HG03135 (cell line): Measurements from ENCODE around the gene TBX2.

Experiments used
- ATAC-seq: cut with Tn5 transposase; IDR thresholded peaks from one replicate; pipeline ENCODE4 v1.9.1; 2021; ENCODE audit warnings: mild to moderate bottlenecking, moderate library complexity; ENCODE audit not compliant: unreplicated experiment

Gene TBX2

DNA sequence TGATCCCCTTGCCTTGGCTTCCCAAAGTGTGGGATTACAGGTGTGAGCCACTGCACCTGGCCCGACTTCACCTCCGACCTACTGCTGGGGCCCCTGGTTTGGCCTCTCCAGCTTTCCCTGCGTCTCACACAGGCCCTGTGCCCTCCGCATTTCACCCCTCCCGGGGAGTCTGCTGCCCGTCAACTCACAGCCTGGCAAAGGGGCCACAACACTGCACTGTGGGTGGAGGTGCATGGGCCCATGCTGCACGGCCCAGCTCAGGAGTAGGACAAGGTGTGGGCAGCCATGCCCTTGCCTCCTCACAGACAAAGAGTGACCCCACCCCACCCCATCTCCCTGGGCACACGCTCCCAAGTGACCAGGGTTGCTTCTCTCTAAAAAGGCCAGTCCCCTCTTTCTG lies 12.6 kb upstream of the TBX2 start:
- no peak for ATAC-seq

DNA sequence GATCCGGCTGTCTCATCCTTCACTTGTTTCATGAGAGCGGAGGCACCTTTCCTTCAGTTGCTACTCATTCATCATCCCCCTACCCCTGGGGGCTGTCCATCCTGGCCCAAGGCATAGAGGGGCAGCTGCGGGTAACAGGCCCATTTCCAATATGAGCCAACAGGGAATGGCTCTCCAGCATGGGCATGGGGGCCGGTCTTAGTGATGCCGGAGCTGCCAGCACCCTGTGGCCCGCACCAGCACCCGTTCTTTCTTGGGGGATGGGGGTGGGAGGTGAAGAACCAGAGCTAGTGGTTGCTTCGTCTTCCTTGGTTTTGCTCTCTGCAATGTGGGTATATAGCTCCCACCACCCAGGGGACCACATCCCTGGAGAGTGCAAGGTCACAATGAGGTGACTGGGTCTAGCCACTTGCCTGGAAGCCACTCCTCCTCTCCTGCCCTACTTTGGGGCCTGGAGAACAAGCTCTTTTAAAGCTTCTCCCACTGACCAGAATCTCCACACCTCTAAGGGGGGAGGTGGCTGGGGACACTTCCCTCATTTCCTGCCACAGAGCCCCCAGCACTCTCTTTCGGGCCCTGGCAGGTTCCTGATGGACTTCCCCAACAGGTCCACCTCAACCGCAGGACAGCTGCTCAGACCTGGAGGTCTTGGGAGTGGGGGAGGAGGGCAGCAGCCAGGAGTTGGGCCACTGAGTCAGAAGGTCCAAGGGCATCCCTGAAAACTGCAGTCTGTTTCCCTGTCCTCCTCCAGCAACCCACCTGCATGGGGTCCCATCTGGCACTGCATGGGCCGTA lies 11.9 kb upstream of the TBX2 start:
- ATAC-seq: no peak

DNA sequence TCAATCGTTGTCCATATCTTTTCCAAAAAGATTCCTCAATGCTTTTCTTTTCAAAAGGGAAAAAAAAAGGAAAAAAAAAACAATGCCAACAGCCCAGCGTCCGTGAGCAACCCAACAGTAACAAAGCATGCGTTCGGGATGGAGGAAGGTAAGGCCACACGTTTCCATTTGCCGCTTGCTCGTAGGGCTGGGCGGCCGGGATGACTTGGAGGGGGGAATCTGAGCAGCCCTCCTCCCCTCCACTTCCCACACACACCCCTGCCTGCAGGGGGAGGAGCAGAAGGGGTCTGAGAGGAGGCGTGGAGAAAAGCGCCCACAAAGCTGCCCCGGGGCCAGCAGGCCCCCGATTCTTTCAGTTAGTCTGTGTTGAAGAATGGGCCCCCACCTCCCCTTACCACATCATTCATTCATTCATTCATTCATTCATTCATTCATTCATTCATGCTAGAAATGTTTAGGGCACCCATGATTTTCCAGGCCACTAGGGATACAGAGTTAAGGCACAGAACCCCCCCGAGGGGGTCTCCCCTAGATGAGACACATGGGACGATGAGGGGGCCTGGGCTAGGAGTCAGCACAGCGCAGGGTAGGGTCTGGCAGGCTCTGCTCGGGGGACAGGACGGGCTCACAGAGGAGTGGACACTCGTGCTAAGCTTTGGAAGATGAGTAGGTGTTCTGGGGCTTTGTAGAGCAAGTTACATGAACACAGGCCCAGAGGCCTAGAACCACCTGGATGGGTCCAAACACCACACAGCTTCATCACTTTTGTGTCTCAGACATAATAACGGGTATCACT lies 10.9 kb upstream of the TBX2 start:
- no peak for ATAC-seq

DNA sequence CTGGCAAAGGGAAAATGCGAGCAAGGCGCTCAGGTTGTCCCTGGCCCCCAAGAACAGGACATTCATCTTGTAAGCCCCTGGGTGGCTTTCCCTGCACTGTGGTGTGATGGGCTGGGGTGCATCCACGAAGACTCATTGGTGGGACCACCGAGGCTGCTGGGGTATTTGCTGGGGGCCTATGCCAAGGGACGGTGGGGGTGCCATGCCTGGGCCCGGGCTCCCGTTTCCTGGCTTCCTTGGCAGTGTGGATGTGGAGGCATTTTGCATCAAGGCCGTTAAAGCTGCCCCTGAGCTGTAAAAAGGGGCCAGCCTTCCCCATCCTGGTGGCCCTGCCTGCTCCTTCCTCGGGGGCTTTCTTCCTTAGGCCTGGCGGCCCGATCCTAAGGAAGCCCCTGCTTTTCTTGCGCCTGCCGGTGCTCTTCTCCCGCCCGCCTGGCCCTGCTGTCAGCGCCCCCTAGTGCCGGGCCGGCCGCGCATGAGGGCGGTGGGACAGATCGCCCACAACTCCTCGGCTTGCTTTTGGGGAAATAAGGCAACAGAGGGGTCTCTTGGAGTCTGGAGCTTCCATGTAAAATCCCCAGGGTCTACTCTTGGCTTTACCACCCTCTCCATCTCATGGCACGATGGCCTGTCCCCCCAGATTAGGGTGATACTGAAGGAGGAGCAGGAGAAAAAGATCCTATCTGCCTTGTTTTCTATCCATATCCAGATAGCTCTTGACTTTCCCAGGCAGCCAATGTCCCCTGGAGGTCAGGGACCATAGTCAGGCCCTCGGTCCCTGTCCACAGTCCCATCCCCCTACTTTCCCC lies 9.8 kb upstream of the TBX2 start:
- ATAC-seq: no peak

DNA sequence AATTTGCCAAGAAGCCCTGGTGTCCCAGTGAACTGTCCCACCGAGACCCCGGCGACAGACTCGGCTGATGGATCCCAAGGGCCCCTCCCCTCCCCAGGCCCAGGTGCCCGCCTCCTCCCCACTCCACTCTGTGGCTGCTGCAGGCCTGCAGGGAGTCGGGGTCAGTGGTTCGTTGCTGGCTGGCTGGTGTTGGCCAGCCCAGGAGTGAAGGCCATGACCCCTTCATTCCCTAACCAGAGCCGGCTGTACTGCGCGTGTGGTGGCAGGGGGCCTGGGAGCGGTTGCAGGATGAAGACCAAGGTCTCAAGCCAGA lies 9.2 kb upstream of the TBX2 start:
- ATAC-seq: no peak

DNA sequence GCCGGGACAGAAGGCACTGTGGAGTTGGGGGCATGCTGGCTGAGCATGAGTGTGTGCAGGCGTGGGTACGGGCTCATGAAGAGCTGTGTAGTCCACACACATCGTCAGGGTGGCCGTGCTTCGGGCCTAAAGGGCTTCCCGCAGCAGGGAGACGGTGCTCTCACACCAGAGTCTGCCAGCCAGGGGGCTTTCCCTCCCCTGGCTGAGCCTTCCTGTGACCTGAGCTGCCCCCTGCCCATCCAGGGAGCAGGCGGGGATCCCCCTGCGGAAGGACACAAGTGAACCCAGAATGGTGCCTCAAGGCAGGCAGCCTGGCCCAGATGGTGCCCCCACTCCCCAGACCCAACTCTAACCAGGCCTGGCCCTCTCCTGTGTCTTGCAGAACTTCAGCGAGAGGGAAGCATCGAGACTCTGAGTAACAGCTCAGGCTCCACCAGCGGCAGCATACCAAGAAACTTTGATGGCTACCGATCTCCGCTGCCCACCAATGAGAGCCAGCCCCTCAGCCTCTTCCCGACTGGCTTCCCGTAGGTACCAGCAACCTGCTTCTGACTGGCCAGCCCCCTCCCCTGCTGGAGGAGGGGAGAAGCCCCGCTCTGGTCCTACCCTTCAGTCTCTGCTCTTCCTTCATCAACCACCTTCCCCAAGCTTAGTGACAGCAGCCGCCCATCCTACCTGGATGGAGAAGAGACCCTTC lies 7.9 kb upstream of the TBX2 start:
- ATAC-seq: no peak

DNA sequence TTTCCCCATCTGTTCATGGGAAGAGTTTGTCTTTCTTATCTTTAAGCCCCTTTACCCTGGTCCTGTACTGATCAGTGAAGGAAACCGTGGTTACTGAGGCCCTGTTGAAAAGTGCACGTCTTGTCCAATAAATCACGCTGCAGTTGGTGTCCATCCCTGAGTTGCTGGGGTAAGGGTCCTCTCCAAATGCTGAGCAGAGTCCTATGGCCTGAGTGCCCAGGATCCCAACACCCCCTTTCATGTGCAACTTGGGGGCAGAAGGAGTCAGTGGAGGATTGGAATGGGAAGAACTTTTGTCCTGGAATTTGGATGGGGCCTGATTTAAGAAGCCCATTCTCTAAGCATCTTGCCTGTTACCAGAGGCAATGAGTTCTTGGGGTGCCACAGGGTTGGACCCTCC lies 7.0 kb upstream of the TBX2 start:
- ATAC-seq: no peak

DNA sequence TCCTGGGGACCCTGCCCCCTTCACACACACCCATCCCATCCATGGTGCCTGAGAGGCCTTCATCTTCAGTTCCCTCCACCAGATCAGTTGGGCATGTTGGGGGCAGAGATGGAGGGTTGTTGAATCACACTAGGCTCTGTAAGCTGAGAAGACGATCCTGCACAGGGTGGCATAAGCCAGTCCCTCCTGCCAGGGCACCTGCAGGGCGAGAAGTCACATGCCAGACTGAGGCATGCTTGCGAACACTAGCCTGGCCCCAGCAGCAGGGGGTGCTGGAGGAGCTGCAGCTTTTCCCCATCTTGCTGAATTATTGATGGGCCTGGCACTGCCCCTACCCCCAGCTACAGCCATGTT lies 6.1 kb upstream of the TBX2 start:
- no peak for ATAC-seq

DNA sequence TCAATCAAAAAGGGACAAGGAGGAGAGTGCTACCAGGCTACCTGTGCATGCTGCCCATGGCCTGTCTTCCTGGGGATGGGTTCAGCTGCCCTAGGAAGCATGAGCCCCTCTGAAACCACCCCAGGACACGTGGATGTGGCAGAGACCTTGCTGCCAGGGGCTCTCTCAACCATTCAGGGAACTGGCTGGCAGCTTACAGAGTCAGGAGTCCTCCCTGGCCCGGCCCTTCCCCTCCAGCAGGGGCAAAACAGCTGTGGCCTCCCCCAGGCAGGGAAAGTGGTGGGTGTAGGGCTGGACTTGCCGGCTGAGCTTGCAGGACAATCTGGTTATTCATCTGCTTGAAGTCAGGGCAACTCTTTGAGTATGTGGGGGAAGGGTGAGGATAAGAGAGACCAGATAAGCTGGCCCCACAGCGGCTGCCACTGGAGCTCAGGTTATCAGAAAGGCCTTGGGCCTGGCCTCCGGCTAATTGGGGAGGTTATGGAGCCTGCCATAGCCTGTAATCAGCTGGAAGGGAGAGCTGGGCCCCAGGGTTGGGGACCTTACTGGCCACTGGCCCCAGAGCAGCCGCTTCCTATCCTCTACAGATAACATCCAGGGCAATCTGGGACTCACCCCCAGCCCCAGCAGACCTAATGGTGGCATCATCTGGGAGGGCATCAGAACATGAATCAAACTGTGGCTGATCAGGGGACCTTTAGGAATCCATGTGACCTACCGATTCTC lies 5.6 kb upstream of the TBX2 start:
- no peak for ATAC-seq

DNA sequence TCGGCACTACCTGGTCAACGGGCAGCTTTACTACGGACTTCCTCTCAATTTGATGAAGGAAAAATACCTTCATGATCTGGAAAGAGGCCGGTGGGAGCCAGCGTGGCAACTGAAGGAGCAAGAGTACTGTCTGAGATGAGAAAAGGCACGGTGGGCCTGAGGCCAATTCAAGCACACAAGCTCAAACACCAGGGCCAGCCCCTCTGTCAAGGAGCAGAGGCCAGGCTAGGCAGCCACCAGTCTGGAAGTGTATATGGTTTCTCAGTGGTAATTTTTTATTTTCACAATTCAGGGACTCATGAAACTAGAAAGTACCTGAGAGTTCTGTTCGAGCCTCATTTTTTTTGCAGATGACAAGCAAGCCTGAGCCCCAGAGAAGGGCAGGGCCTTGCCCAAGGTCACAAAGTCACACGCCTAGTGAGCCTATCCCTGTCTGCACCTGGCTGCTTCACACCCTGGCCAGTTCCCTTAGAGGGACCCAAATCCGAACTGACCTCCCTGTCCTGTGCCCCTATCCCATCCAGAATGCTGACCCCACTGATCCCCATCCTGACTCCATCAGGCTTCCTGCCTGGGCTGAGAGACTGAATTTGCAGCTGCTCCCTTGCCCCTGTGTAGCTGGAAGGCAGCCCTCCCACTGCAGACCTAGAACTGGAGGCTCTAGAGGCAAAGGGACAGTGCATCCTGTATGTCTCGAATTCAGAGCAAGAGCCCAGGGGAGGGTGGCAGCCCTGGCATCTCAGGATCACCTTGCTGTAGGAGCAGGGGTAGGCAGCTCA lies 4.8 kb upstream of the TBX2 start:
- no peak for ATAC-seq

DNA sequence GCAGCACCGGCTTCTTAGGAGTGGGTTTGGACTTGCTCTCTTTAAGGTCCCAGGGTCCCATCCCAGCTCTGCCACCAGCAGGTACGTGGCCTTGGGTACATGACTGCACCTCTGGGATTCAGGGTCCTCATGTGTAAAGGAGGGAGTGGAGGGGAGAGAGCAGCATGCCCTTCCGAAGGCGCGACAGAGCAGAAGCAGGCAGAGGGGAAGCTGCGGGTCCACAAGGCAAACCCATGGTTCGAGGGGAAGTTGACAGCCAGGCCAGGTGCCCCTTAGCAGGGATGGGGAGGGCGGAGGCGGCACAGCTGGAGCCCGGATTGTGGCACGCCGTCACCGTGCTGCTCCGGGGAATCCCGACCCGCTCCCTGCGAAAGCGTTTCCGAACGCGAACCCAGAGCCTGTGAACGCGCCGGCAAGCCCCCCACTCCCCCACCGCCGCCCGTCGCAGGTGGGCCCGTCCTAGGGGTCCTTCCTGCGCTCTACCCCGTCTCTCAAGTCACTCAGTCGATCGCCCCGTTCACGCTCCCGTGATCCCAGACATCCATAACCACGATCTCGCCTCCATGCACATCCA lies 4.1 kb upstream of the TBX2 start:
- ATAC-seq: no peak

DNA sequence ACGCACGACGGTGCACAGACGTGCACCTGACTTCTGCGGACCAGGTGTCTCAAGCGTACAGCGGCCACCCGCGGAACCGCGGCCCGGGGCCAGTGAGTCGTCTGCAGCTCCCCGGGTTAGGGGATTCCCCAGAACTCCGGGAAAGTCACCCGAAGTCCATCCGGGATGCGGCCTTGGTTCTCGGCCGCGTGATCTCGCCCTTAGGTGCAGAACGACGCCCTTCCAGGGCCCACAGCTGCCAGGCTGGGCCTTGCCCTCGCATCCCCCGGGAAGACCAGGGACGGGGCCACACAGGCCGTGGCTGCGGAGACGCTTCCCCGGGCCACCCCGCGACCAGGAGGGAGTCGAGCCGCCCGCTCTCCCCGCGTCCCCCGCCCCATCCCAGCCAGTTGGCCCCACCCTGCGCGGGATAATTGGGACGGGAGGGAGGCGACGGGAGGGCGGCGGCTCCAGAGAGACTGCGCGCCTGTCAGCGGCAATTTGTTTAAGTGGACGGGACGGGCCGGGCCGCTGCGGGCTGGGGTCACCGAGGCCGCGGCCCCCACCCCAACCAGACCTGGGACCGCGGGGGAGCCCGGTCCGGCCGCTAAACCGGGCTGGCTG lies 3.6 kb upstream of the TBX2 start:
- ATAC-seq: no peak

DNA sequence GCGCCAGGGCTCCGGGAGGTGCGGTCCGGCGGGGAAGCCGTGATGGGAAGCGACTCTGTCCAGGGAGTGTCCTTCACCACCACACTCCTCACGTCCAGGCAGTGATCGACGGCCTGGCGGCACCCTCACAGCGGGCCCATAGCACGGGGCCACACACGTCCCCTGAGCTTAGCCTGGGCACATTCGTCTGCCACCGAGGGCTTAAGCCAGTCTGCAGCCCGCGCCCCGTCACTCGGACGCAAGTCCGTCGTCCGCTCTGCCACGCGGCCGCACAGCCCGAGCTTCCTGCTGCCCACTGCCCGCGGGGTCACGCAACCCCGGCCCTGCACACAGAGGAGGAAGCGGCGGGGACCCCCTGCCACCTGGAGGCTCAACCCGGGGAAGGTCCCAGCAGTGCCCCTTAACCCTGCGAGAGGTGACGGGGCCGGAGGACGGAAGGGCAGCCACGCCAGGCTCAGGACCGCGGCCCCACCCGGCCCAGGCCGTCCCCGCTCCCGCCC lies 3.0 kb upstream of the TBX2 start:
- no peak for ATAC-seq

DNA sequence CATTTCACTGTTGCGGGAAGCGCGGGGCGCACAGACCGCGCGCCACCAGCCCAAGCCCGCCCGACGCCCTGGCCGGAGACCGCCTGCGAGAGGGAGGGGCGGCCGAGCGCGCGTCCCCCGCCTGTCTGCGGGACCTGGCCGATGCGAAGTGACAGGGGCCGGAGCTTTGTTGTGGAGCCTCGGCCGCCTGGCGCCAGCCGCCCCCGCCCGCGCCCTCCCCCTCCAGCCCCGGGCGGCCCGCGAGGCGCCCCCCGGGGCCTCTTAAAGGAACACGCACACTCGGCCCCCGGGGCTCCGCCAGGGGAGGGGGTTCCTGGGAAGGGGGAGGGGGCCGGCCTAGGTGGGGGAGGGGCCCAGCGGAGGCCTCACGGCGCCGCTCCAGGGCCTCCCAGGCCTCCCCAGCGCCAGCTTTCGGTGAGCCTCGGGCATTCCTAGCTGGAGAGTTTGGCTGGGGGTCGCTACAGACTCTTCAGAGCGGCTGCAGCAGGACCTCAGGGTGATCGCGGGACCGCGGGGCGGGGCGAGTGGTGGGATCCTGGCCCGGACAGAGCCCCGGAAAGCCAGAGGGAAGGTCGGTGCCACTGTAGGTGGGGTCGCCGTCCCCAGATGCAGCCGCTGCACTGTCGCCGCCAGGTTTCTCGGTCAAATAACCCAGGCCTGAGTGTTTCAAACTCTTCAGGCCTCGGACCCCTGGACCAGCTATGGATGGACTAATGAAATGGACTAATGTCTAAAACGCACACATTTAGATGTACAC lies 2.4 kb upstream of the TBX2 start:
- ATAC-seq: no peak

DNA sequence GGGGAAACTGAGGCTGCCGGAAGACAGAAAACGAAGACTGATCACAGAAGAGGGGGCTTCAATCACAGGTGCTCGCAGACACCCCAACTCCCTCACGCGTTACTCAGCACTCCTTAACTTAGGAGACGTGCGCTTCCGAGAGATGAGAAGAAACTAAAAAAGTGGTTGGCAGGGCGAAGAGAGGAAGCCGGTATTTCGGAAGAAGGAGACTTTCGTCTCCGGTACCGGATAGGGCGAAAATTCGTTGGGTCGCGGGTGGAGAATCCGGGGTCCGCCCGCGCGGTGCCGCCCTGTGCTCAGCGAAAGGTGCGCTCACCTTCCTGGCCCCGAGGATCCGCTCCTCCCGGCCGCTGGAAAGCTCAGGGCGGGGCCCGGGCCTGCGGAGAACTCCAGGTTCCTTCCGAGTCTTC lies 917 bp upstream of the TBX2 start:
- no peak for ATAC-seq

DNA sequence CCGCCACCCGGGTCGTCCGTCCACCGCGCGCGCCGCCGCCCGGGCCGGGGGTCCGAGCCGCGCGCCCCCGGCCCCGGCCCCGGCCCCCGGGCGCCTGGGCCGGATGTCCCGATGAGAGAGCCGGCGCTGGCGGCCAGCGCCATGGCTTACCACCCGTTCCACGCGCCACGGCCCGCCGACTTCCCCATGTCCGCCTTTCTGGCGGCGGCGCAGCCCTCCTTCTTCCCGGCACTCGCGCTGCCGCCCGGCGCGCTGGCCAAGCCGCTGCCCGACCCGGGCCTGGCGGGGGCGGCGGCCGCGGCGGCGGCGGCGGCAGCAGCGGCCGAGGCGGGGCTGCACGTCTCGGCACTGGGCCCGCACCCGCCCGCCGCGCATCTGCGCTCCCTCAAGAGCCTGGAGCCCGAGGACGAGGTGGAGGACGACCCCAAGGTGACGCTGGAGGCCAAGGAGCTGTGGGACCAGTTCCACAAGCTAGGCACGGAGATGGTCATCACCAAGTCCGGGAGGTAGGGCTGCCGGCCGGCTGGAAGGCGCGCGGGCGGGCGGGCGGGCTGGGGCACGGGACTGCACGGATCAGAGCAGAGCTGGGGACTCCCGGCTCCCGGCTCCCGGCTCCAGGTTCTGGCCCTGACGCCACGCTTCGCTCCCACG lies 548 bp downstream of the TBX2 start:
- ATAC-seq: no peak

DNA sequence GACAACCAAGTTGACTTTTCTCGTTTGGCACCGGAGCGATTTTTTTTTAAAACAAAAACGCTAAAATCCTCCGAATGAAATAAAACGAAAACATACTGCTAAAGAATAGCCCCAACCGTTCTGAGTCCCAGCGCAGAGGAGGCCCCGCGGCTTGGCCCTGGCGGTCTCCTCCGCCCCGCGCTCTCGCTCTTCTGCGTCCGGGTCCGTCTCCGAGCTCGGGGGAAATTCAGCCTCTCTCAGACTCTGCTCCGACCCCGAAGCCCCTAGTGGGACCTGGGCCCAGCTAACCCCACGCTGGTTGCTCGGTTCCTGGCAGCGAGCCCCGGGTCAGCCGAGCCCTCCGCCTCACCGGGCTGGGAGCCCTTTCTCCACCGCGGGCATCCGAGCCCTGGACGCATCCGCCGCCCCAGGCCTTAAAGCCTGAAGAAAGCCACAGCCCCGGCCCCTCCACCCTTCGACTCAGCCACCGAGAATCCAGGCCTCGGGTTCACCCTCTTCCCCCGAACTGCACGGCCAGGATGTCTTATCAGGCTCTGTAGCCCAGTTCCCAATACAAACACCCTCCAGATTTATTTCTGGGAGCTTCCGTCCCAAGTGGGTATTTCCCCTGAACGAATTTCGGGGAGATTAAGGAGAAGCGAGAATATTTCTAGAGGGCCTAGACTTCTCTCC lies 1.2 kb downstream of the TBX2 start:
- ATAC-seq: no peak
